HepG2 (cell line): ENCODE data around the gene TIFAB. TPM values are rescaled to one million over a fixed set of nuclear protein-coding genes. Genes with fewer than 3 reads are reported as not detected.

Experiments
- CENPT ChIP-seq: sonication (generic); formaldehyde crosslinking; IDR thresholded peaks from 2 replicates; pipeline ENCODE4 v1.8.0; 2022; ENCODE audit warnings: low read depth, mild to moderate bottlenecking, moderate library complexity, missing genetic modification reagents
- KLF15 ChIP-seq: sonication (generic); formaldehyde crosslinking; IDR thresholded peaks from 2 replicates; pipeline ENCODE4 v1.8.1; 2023; ENCODE audit warnings: borderline replicate concordance, mild to moderate bottlenecking, inconsistent platforms, missing genetic modification reagents, mixed read lengths
- PAX8 ChIP-seq: sonication (generic); formaldehyde crosslinking; IDR thresholded peaks from 2 replicates; pipeline ENCODE4 v1.8.0; 2022; ENCODE audit warnings: mild to moderate bottlenecking, missing genetic modification reagents, borderline replicate concordance
- RFXAP ChIP-seq: sonication (generic); formaldehyde crosslinking; IDR thresholded peaks from 2 replicates; pipeline ENCODE4 v1.4.0; 2020; ENCODE audit warnings: missing genetic modification reagents, borderline replicate concordance
- SETDB1 ChIP-seq: sonication (generic); formaldehyde crosslinking; IDR thresholded peaks from 2 replicates; pipeline ENCODE4 v1.5.1; 2020; ENCODE audit warnings: missing genetic modification reagents, mild to moderate bottlenecking, borderline replicate concordance
- SIX1 ChIP-seq: sonication (generic); formaldehyde crosslinking; IDR thresholded peaks from 2 replicates; pipeline ENCODE4 v1.4.0; 2020; ENCODE audit warnings: missing genetic modification reagents, borderline replicate concordance
- SMARCE1 ChIP-seq: fragments of 450-650 bp; IDR thresholded peaks from 2 replicates; pipeline ENCODE4 v1.6.1; 2017; ENCODE audit warnings: borderline replicate concordance
- THAP8 ChIP-seq: sonication (generic); formaldehyde crosslinking; IDR thresholded peaks from 2 replicates; pipeline ENCODE4 v1.5.1; 2020; ENCODE audit warnings: missing genetic modification reagents, mild to moderate bottlenecking, borderline replicate concordance
- THAP9 ChIP-seq: sonication (generic); formaldehyde crosslinking; IDR thresholded peaks from 2 replicates; pipeline ENCODE4; 2020; ENCODE audit warnings: missing genetic modification reagents, mild to moderate bottlenecking, borderline replicate concordance
- TSC22D2 ChIP-seq: sonication (generic); formaldehyde crosslinking; IDR thresholded peaks from 2 replicates; pipeline ENCODE4 v1.5.1; 2020; ENCODE audit warnings: missing genetic modification reagents, mild to moderate bottlenecking, borderline replicate concordance
- ZKSCAN5 ChIP-seq: sonication (generic); formaldehyde crosslinking; IDR thresholded peaks from 2 replicates; pipeline ENCODE4 v1.5.1; 2020; ENCODE audit warnings: mild to moderate bottlenecking, missing genetic modification reagents
- ZNF552 ChIP-seq: sonication (generic); formaldehyde crosslinking; IDR thresholded peaks from 2 replicates; pipeline ENCODE4 v1.9.0; 2022; ENCODE audit warnings: missing genetic modification reagents, mild to moderate bottlenecking, borderline replicate concordance
- ZNF704 ChIP-seq: sonication (generic); formaldehyde crosslinking; IDR thresholded peaks from 2 replicates; pipeline ENCODE4 v1.8.1; 2023; ENCODE audit warnings: mild to moderate bottlenecking, inconsistent platforms, moderate library complexity, missing genetic modification reagents, borderline replicate concordance
- polyA plus RNA-seq, 8 experiments: library from polyadenylated mRNA; depleted of rRNA in 3 of 8; stranded (reverse) in 7 of 8; unstranded in 1 of 8; fragments of >200 nt; fragmentation: Illumina TruSeq in 4 of 8; extraction: Trizol in 4 of 8; gene quantifications; 2 replicates each; pipeline versions ENCODE4 v1.2.1 to v1.2.3, GENCODE V29; 2011 to 2016; ENCODE audit warnings: low read depth in 4 of 8, missing spikeins in 1 of 8, mixed read lengths in 1 of 8; ENCODE audit not compliant: insufficient read depth in 1 of 8
- total RNA-seq, 5 experiments: library from RNA; depleted of rRNA; stranded (reverse); fragments of >200 nt; fragmentation: Illumina TruSeq; extraction: Trizol; gene quantifications; 2 replicates each; pipeline ENCODE4 v1.2.3, GENCODE V29; 2016; ENCODE audit warnings: low read depth in 1 of 5
- TF ChIP-seq, protein P1 (sequence below): IDR thresholded peaks from 2 replicates; pipeline ENCODE4 v1.6.1; 2012; ENCODE audit warnings: low read depth, low read length, improper control_type of control experiment
- TF ChIP-seq, protein P2 (sequence below): sonication (generic); formaldehyde crosslinking; IDR thresholded peaks from 2 replicates; pipeline ENCODE4 v1.4.0; 2020; ENCODE audit warnings: mild to moderate bottlenecking, missing genetic modification reagents

TIFAB gene
- total and polyA plus RNA-seq, 2 of the 13 experiments (the other 11 are each of a cell fraction or from before 2014, with no cell fraction given): not detected

DNA sequence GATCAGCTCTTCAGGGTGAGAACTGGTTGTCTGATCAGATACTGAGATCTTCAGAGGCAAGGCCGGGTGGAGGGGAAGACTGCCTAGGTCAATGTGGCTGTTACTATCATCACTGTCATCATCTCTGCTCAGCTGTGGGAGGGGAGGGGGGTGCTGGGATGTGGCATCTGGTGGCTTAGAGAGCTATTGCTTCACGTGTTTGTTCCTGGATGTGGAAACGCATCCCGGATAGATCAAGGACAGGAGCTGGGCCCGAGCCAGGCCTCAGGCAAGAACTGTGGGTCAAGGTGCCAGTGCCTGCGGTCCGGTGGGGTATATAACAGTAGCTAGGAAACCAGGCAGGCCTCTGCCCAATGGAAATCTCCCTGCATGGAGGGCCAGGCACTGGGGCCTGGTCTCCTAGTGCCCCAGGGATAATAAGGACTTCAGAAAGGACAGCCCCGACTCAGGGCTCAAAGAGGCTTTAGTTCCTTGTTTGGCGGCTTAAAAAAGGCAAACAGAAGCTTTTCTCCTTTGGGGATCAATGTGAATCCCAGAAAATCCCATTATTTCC is 30.3 kb upstream of the TIFAB start (continued):
- TF ChIP-seq ZNF704 (no peak), ZNF552 (CRISPR knock-in tag) (no peak), ZKSCAN5 (CRISPR knock-in tag) (no peak), TSC22D2 (no peak), SMARCE1 (no peak), CENPT (no peak), RFXAP (CRISPR knock-in tag) (peak; percentile 84; the same call in 1 of the 2 replicates), SETDB1 (CRISPR knock-in tag) (no peak), THAP8 (no peak), PAX8 (CRISPR knock-in tag) (no peak), THAP9 (CRISPR knock-in tag) (no peak; the same call in 1 of the 2 replicates), KLF15 (CRISPR knock-in tag) (no peak), SIX1 (CRISPR knock-in tag) (peak; percentile 44; the same call in 1 of the 2 replicates)
- TF ChIP-seq, protein P1, sequence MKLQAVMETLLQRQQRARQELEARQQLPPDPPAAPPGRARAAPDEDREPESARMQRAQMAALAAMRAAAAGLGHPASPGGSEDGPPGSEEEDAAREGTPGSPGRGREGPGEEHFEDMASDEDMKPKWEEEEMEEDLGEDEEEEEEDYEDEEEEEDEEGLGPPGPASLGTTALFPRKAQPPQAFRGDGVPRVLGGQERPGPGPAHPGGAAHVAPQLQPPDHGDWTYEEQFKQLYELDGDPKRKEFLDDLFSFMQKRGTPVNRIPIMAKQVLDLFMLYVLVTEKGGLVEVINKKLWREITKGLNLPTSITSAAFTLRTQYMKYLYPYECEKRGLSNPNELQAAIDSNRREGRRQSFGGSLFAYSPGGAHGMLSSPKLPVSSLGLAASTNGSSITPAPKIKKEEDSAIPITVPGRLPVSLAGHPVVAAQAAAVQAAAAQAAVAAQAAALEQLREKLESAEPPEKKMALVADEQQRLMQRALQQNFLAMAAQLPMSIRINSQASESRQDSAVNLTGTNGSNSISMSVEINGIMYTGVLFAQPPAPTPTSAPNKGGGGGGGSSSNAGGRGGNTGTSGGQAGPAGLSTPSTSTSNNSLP: peak; percentile 71; the same call in 1 of the 2 replicates
- TF ChIP-seq, protein P2, sequence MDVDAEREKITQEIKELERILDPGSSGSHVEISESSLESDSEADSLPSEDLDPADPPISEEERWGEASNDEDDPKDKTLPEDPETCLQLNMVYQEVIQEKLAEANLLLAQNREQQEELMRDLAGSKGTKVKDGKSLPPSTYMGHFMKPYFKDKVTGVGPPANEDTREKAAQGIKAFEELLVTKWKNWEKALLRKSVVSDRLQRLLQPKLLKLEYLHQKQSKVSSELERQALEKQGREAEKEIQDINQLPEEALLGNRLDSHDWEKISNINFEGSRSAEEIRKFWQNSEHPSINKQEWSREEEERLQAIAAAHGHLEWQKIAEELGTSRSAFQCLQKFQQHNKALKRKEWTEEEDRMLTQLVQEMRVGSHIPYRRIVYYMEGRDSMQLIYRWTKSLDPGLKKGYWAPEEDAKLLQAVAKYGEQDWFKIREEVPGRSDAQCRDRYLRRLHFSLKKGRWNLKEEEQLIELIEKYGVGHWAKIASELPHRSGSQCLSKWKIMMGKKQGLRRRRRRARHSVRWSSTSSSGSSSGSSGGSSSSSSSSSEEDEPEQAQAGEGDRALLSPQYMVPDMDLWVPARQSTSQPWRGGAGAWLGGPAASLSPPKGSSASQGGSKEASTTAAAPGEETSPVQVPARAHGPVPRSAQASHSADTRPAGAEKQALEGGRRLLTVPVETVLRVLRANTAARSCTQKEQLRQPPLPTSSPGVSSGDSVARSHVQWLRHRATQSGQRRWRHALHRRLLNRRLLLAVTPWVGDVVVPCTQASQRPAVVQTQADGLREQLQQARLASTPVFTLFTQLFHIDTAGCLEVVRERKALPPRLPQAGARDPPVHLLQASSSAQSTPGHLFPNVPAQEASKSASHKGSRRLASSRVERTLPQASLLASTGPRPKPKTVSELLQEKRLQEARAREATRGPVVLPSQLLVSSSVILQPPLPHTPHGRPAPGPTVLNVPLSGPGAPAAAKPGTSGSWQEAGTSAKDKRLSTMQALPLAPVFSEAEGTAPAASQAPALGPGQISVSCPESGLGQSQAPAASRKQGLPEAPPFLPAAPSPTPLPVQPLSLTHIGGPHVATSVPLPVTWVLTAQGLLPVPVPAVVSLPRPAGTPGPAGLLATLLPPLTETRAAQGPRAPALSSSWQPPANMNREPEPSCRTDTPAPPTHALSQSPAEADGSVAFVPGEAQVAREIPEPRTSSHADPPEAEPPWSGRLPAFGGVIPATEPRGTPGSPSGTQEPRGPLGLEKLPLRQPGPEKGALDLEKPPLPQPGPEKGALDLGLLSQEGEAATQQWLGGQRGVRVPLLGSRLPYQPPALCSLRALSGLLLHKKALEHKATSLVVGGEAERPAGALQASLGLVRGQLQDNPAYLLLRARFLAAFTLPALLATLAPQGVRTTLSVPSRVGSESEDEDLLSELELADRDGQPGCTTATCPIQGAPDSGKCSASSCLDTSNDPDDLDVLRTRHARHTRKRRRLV: no peak
